ENCODE data around the gene FILIP1. TPM values are rescaled to one million over a fixed set of nuclear protein-coding genes. Genes with fewer than 3 reads are reported as not detected.

FILIP1 gene
- total and polyA plus RNA-seq, 2 of the 8 experiments (the other 6 are each of a cell fraction or from before 2014, with no cell fraction given) = 2.4 to 5.7 TPM

- no peak overlapping the region for H4K8ac ChIP-seq (ENCODE audit: extremely low read depth, insufficient read depth, low read length)
- peak overlapping the region; percentile 15 for H4K91ac ChIP-seq (replicated peaks; ENCODE audit: insufficient read length, low read length)
- H3K9ac ChIP-seq (replicated peaks in 1 of 4; ENCODE audit: extremely low read depth in 1 of 4, low read depth in 3 of 4, low read length in 3 of 4) = no peak overlapping the region
- no peak overlapping the region for H2AK5ac ChIP-seq (ENCODE audit: low read depth, low read length)
- peaks cover 0 to 20% (median 11%) of the 10 kb centered on the region in 4 experiments; a peak in 5 of 8 replicates for H3K36me3 ChIP-seq (ENCODE audit: control insufficient read depth in 2 of 4, insufficient read depth in 4 of 4, low read length in 3 of 4)
- H3K56ac ChIP-seq (replicated peaks; ENCODE audit: insufficient read length, low read depth, low read length) = no peak overlapping the region
- FAIRE-seq (no peak), DNase-seq (ENCODE audit: low read depth in 1 of 2, low spot score in 2 of 2) (no peak)
- H3K4me1 ChIP-seq (replicated peaks in 1 of 4; ENCODE audit: control insufficient read depth in 3 of 4, insufficient read depth in 4 of 4, low read length in 3 of 4) = peaks cover 0 to 11% (median 8%) of the 10 kb centered on the region in 4 experiments; a peak in 3 of 7 replicates
- H3K23ac ChIP-seq (ENCODE audit: insufficient read length) = no peak overlapping the region
- H4K5ac ChIP-seq (ENCODE audit: insufficient read length, low read depth, low read length) = no peak overlapping the region
- H3K27me3 ChIP-seq (replicated peaks in 1 of 4; ENCODE audit: control insufficient read depth in 3 of 4, extremely low read depth in 1 of 4, insufficient read depth in 3 of 4, low read length in 3 of 4) = no peaks in the 10 kb centered on the region
- no peak overlapping the region for H2BK12ac ChIP-seq (ENCODE audit: low read depth, low read length)
- H3K23me2 ChIP-seq (ENCODE audit: low read depth, low read length) = no peaks in the 10 kb centered on the region
- H3K18ac ChIP-seq (ENCODE audit: extremely low read depth, low read length) = no peak overlapping the region
- H2AFZ ChIP-seq (ENCODE audit: low read length) = no peak overlapping the region
- CTCF ChIA-PET (ENCODE audit: partially characterized antibody) = interaction anchor here (1.0 to 8.7 kb wide), 7 partner anchors 7 to 288 kb away, joined by 3 to 66 read pairs (median 4); partner anchors contain the start of gene TMEM30A
- H3K79me2 ChIP-seq (ENCODE audit: control insufficient read depth in 1 of 2, insufficient read depth in 2 of 2, low read length in 2 of 2) = peaks cover 15 to 97% of the 10 kb centered on the region in 2 experiments
- no peak overlapping the region for H2BK20ac ChIP-seq (ENCODE audit: low read length)
- H2BK15ac ChIP-seq (ENCODE audit: low read length) = no peak overlapping the region
- peaks cover 4 to 7% of the 10 kb centered on the region in 2 experiments for H3K9me3 ChIP-seq (ENCODE audit: insufficient read depth in 2 of 2, low read depth in 1 of 2, low read length in 1 of 2)
- TF ChIP-seq RNF2 (IDR thresholded peaks at IDR 0.05; ENCODE audit: borderline replicate concordance, low read depth, low read length, missing control alignments, poor library complexity, severe bottlenecking) (no peak), CBX5 (IDR thresholded peaks at IDR 0.05; ENCODE audit: low read depth, low read length) (no peak)
- H3K14ac ChIP-seq (ENCODE audit: insufficient read length) = no peak overlapping the region
- no peak overlapping the region for H2BK5ac ChIP-seq (ENCODE audit: low read depth, low read length)
- no peak overlapping the region for H3K4me3 ChIP-seq (ENCODE audit: extremely low read depth in 1 of 4, insufficient read depth in 2 of 4, low read depth in 3 of 4, low read length in 4 of 4)
- no peak overlapping the region for H3K4ac ChIP-seq (replicated peaks; ENCODE audit: insufficient read length, low read depth, low read length)
- POLR2A ChIA-PET (ENCODE audit: partially characterized antibody) = interaction anchor here (1.1 to 2.0 kb wide), 3 partner anchors 8 to 327 kb away, joined by 3 to 9 read pairs (median 5); partner anchors contain the start of genes SENP6 and TMEM30A
- H3K27ac ChIP-seq (ENCODE audit: low read depth, low read length) = no peak overlapping the region
- no peak overlapping the region for H2BK120ac ChIP-seq (replicated peaks; ENCODE audit: low read depth, low read length)
- H3K79me1 ChIP-seq (ENCODE audit: low read depth, low read length) = no peaks in the 10 kb centered on the region; the same call in 1 of the 2 replicates
- no peaks in the 10 kb centered on the region for H4K20me1 ChIP-seq (replicated peaks in 1 of 2; ENCODE audit: control insufficient read depth in 1 of 2, insufficient read depth in 2 of 2, low read length in 2 of 2)
- H3K4me2 ChIP-seq (ENCODE audit: insufficient read depth in 1 of 2, low read depth in 2 of 2, low read length in 2 of 2) = no peak overlapping the region
Measured at GRCh38 chr6:75275067-75275466, 218.5 kb downstream of the FILIP1 start.

Measured in H1 (cell line).